ENCODE data around the gene PTPRCAP. TPM values are rescaled to one million over a fixed set of nuclear protein-coding genes. Genes with fewer than 3 reads are reported as not detected.
"Not testable (repeated sequence)": the region's sequence is repeated elsewhere in the genome, so short reads cannot be mapped to it uniquely, and the experiment has no call there.

The PTPRCAP gene
- 100 to 1,000 TPM; 192 to 282 (median 256) TPM for total RNA-seq
- total RNA-seq (2013), result 198 TPM
- 0 reads per million in 29 experiments for total RNA-seq

- ChIA-PET CTCF (interaction anchor here in 1 of 2 donors (0.6 to 2.0 kb wide), 6 partner anchors 9 to 68 kb away, joined by 3 to 7 read pairs (median 4); partner anchors contain the start of genes PITPNM1, PPP1CA and RPS6KB2), POLR2A (interaction anchor here in 1 of 2 donors (0.9 to 1.2 kb wide), 3 partner anchors 29 to 34 kb away, joined by 4 to 5 read pairs (median 4); no protein-coding TSS in a partner anchor)
- Mint-ChIP-seq H3K9me3 (no peaks in the 10 kb centered on the region), H3K4me3 (peak within 1 kb of the TSS; percentile 91 to 99 (median 92)), H3K4me1 (peaks cover 66 to 78% (median 70%) of the 10 kb centered on the region in 3 donors), H3K27me3 (no peaks in the 10 kb centered on the region), H3K27ac (peak within 1 kb of the TSS; percentile 91 to 95), H3K36me3 (peaks cover 4% of the 10 kb centered on the region)
- Histone ChIP-seq H3K9me3 (no peaks in the 10 kb centered on the region), H3K36me3 (ENCODE audit: control insufficient read depth in 2 of 2, extremely low read depth in 1 of 2, insufficient read depth in 1 of 2, low read length in 1 of 2) (peaks cover 10 to 42% of the 10 kb centered on the region in 2 donors), H3K4me1 (ENCODE audit: control insufficient read depth in 1 of 2, extremely low read depth in 1 of 2, insufficient read depth in 2 of 2, low read length in 2 of 2) (peaks cover 38 to 90% of the 10 kb centered on the region in 2 experiments), H3K27me3 (replicated peaks in 1 of 2; ENCODE audit: control insufficient read depth in 2 of 2, extremely low read depth in 1 of 2, insufficient read depth in 2 of 2, low read length in 1 of 2) (no peaks in the 10 kb centered on the region), H3K4me3 (ENCODE audit: control insufficient read depth in 1 of 2, extremely low read depth in 1 of 2, low read length in 1 of 2) (peak within 1 kb of the TSS; percentile 77 to 97), H3K27ac (ENCODE audit: low read length) (peak within 1 kb of the TSS; percentile 50)
- DNase-seq, result peak; percentile 64 to 86 (median 77)
- ATAC-seq (replicated peaks in 1 of 4), result peak; percentile 67 to 71 (median 70)
- WGBS (ENCODE audit: insufficient coverage), result 1% methylated on average over 12 of the region's 26 CpGs
Observed at GRCh38 chr11:67437082-67437808, at the start of gene PTPRCAP. Gene PTPRCAP, minus strand, starts transcription at chr11:67437682. Its CDS starts 63 bp downstream, at chr11:67437619.

- H3K27ac ChIP-seq (ENCODE audit: low read length), result peak overlapping the region; percentile 93
- peak in 1 of 35 experiments; percentile 51 for DNase-seq
Observed at GRCh38 chr11:67486481-67487195, 49.2 kb upstream of the PTPRCAP start.

GRCh38 chr11:67485873-67486361 is 48.4 kb upstream of the PTPRCAP start:
- CTCF ChIA-PET; H3K27me3 ChIP-seq (replicated peaks in 1 of 2; ENCODE audit: control insufficient read depth in 2 of 2, extremely low read depth in 1 of 2, insufficient read depth in 2 of 2, low read length in 1 of 2); H3K27me3 Mint-ChIP-seq; H3K9me3 ChIP-seq; ATAC-seq (replicated peaks in 1 of 4); H3K9me3 Mint-ChIP-seq: not testable (repeated sequence)
- Mint-ChIP-seq H3K4me3 (peak overlapping the region; percentile 70 to 86 (median 70)), H3K4me1 (peaks cover 65 to 69% (median 67%) of the 10 kb centered on the region in 3 donors), H3K36me3 (peaks cover 18% of the 10 kb centered on the region), H3K27ac (peak overlapping the region; percentile 99)
- H3K4me1 ChIP-seq (ENCODE audit: control insufficient read depth in 1 of 2, extremely low read depth in 1 of 2, insufficient read depth in 2 of 2, low read length in 2 of 2), result peaks cover 23 to 82% of the 10 kb centered on the region in 2 experiments
- 5% methylated on average over 3 of the region's 7 CpGs for WGBS (ENCODE audit: insufficient coverage)
- H3K27ac ChIP-seq (ENCODE audit: low read length), result peak overlapping the region; percentile 93
- POLR2A ChIA-PET, result interaction anchor here in 1 of 2 donors (0.6 kb wide), 3 partner anchors 72 to 867 kb away, joined by 5 to 11 read pairs (median 9); no protein-coding TSS in a partner anchor
- peaks cover 15 to 43% of the 10 kb centered on the region in 2 donors for H3K36me3 ChIP-seq (ENCODE audit: control insufficient read depth in 2 of 2, extremely low read depth in 1 of 2, insufficient read depth in 1 of 2, low read length in 1 of 2)
- DNase-seq, result peak in 10 of 35 experiments; percentile 20 to 58 (median 34)
- peak overlapping the region; percentile 6 to 15 for H3K4me3 ChIP-seq (ENCODE audit: control insufficient read depth in 1 of 2, extremely low read depth in 1 of 2, low read length in 1 of 2)

More at GRCh38 chr11:67486481-67487195, 49.2 kb upstream of the PTPRCAP start:
- Histone ChIP-seq H3K4me3 (ENCODE audit: control insufficient read depth in 1 of 2, extremely low read depth in 1 of 2, low read length in 1 of 2) (peak overlapping the region in 1 of 2 donors; percentile 15), H3K9me3 (no peaks in the 10 kb centered on the region), H3K36me3 (ENCODE audit: control insufficient read depth in 2 of 2, extremely low read depth in 1 of 2, insufficient read depth in 1 of 2, low read length in 1 of 2) (peaks cover 19 to 50% of the 10 kb centered on the region in 2 donors), H3K4me1 (ENCODE audit: control insufficient read depth in 1 of 2, extremely low read depth in 1 of 2, insufficient read depth in 2 of 2, low read length in 2 of 2) (peaks cover 23 to 80% of the 10 kb centered on the region in 2 experiments), H3K27me3 (replicated peaks in 1 of 2; ENCODE audit: control insufficient read depth in 2 of 2, extremely low read depth in 1 of 2, insufficient read depth in 2 of 2, low read length in 1 of 2) (no peaks in the 10 kb centered on the region)
- POLR2A ChIA-PET, result interaction anchor here in 1 of 2 donors (0.6 kb wide), 1 partner anchor 20 kb away, joined by 7 read pairs; no protein-coding TSS in a partner anchor
- peak overlapping the region; percentile 70 to 86 (median 70) for H3K4me3 Mint-ChIP-seq
- CTCF ChIA-PET, result interaction anchor here in 1 of 2 donors (0.6 kb wide), 1 partner anchor 35 kb away, joined by 3 read pairs; no protein-coding TSS in a partner anchor
- peaks cover 18% of the 10 kb centered on the region for H3K36me3 Mint-ChIP-seq
- H3K9me3 Mint-ChIP-seq, result no peaks in the 10 kb centered on the region
- H3K27ac Mint-ChIP-seq, result peak overlapping the region; percentile 99
- 33% methylated on average over 16 of the region's 20 CpGs for WGBS (ENCODE audit: insufficient coverage)
- no peaks in the 10 kb centered on the region for H3K27me3 Mint-ChIP-seq
- ATAC-seq (replicated peaks in 1 of 4), result no peak
- peaks cover 65 to 69% (median 67%) of the 10 kb centered on the region in 3 donors for H3K4me1 Mint-ChIP-seq

- peak in 1 of 4 experiments; percentile 13 for ATAC-seq (replicated peaks in 1 of 4)
- peaks cover 8 to 33% of the 10 kb centered on the region in 2 donors for H3K36me3 ChIP-seq (ENCODE audit: control insufficient read depth in 2 of 2, extremely low read depth in 1 of 2, insufficient read depth in 1 of 2, low read length in 1 of 2)
- ChIA-PET CTCF (interaction anchor here in 1 of 2 donors (0.6 to 1.0 kb wide), 2 partner anchors 71 to 139 kb away, joined by 3 to 5 read pairs; no protein-coding TSS in a partner anchor), POLR2A (interaction anchor here in 1 of 2 donors (0.7 kb wide), 1 partner anchor 64 kb away, joined by 6 read pairs; no protein-coding TSS in a partner anchor)
- peak overlapping the region; percentile 93 for H3K27ac ChIP-seq (ENCODE audit: low read length)
- H3K4me1 ChIP-seq (ENCODE audit: control insufficient read depth in 1 of 2, extremely low read depth in 1 of 2, insufficient read depth in 2 of 2, low read length in 2 of 2), result peaks cover 23 to 76% of the 10 kb centered on the region in 2 experiments
- Mint-ChIP-seq H3K9me3 (no peaks in the 10 kb centered on the region), H3K4me3 (peak overlapping the region; percentile 86 to 98 (median 95)), H3K27me3 (no peaks in the 10 kb centered on the region), H3K4me1 (peaks cover 65 to 69% (median 66%) of the 10 kb centered on the region in 3 donors), H3K36me3 (peaks cover 17% of the 10 kb centered on the region), H3K27ac (peak overlapping the region; percentile 99)
- under 1% methylated on average over 8 of the region's 11 CpGs for WGBS (ENCODE audit: insufficient coverage)
- no peaks in the 10 kb centered on the region for H3K9me3 ChIP-seq
- DNase-seq, result peak in 28 of 35 experiments; percentile 28 to 76 (median 52)
- no peaks in the 10 kb centered on the region for H3K27me3 ChIP-seq (replicated peaks in 1 of 2; ENCODE audit: control insufficient read depth in 2 of 2, extremely low read depth in 1 of 2, insufficient read depth in 2 of 2, low read length in 1 of 2)
- H3K4me3 ChIP-seq (ENCODE audit: control insufficient read depth in 1 of 2, extremely low read depth in 1 of 2, low read length in 1 of 2), result peak overlapping the region; percentile 62 to 77
Observed at GRCh38 chr11:67484847-67485311, 47.4 kb upstream of the PTPRCAP start.

GRCh38 chr11:67483831-67484665 is 46.6 kb upstream of the PTPRCAP start:
- ChIA-PET CTCF (interaction anchor here in 1 of 2 donors (0.6 kb wide), 1 partner anchor 116 kb away, joined by 5 read pairs; no protein-coding TSS in a partner anchor), POLR2A (no interaction called here)
- H3K36me3 Mint-ChIP-seq, result peaks cover 13% of the 10 kb centered on the region
- peaks cover 60 to 64% (median 61%) of the 10 kb centered on the region in 3 donors for H3K4me1 Mint-ChIP-seq
- Histone ChIP-seq H3K9me3 (no peaks in the 10 kb centered on the region), H3K27ac (ENCODE audit: low read length) (peak overlapping the region; percentile 93), H3K4me1 (ENCODE audit: control insufficient read depth in 1 of 2, extremely low read depth in 1 of 2, insufficient read depth in 2 of 2, low read length in 2 of 2) (peaks cover 23 to 71% of the 10 kb centered on the region in 2 experiments), H3K4me3 (ENCODE audit: control insufficient read depth in 1 of 2, extremely low read depth in 1 of 2, low read length in 1 of 2) (peak overlapping the region; percentile 62 to 77), H3K27me3 (replicated peaks in 1 of 2; ENCODE audit: control insufficient read depth in 2 of 2, extremely low read depth in 1 of 2, insufficient read depth in 2 of 2, low read length in 1 of 2) (no peaks in the 10 kb centered on the region), H3K36me3 (ENCODE audit: control insufficient read depth in 2 of 2, extremely low read depth in 1 of 2, insufficient read depth in 1 of 2, low read length in 1 of 2) (peaks cover 4 to 24% of the 10 kb centered on the region in 2 donors)
- WGBS (ENCODE audit: insufficient coverage), result 6% methylated on average over 13 of the region's 16 CpGs
- DNase-seq, result peak in 34 of 35 experiments; percentile 27 to 87 (median 65)
- peak; percentile 44 to 65 (median 51) for ATAC-seq (replicated peaks in 1 of 4)
- H3K9me3 Mint-ChIP-seq, result no peaks in the 10 kb centered on the region
- peak overlapping the region; percentile 86 to 98 (median 95) for H3K4me3 Mint-ChIP-seq
- no peaks in the 10 kb centered on the region for H3K27me3 Mint-ChIP-seq
- H3K27ac Mint-ChIP-seq, result peak overlapping the region; percentile 99

Measured in T-cell (primary cell).